ENCODE measurements around the gene SH3TC1. TPM values are rescaled to one million over a fixed set of nuclear protein-coding genes. Genes with fewer than 3 reads are reported as not detected.

Gene SH3TC1
- total and polyA plus RNA-seq, 5 experiments from 2014 or later = 3.7 to 17.4 (median 6.5) TPM

- POLR2A ChIA-PET = no interaction called here
- H3K27ac Mint-ChIP-seq = no peak overlapping the region
- peaks cover 0 to 3% (median 0%) of the 10 kb centered on the region in 5 donors for H3K27me3 Mint-ChIP-seq
Measured at GRCh38 chr4:8280876-8281440, 81.9 kb downstream of the SH3TC1 start.

DNA sequence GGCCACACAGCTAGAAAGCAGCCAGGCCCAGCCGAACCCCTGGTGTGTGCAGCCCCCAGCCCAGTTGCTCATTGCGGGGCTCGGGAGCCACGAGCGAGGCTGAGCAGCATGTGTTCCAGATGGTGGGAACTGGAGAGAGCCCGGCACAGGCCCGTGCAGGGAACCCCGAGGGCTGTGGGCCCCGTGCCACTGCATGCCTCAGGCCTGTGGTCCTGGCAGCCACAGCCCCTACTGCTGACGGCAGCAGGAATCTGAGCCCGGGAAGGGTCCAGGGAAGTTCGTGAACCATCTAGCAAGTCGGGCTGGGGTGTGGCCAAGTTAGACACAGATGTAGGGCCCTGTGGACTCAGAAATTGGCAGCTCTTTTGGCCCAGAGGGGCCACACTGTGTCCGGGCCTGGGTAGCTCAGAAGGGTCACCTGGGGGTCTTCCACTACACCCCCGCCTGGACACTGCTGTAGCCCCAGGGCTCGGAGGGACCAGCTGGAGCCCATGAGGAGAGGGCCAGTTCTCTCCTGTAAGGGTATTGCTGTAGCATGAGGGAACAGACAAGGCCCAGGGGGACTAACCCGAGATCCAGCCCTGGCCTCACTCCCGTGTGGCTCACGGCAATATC, 82.5 kb downstream of the SH3TC1 start:
- DNase-seq = peak in 1 of 10 donors; percentile 24
- ATAC-seq = no peak
- H3K36me3 Mint-ChIP-seq = no peaks in the 10 kb centered on the region
- H3K27me3 Mint-ChIP-seq = no peaks in the 10 kb centered on the region
- POLR2A ChIA-PET = no interaction called here
- H3K4me3 Mint-ChIP-seq = no peak overlapping the region
- H3K27ac Mint-ChIP-seq = no peak overlapping the region
- peaks cover 0 to 7% (median 4%) of the 10 kb centered on the region in 4 donors for H3K4me1 Mint-ChIP-seq
- H3K9me3 Mint-ChIP-seq = no peaks in the 10 kb centered on the region

More at GRCh38 chr4:8280876-8281440, 81.9 kb downstream of the SH3TC1 start:
- Mint-ChIP-seq H3K36me3 (no peaks in the 10 kb centered on the region), H3K4me3 (no peak overlapping the region), H3K4me1 (peaks cover 0 to 7% (median 5%) of the 10 kb centered on the region in 4 donors), H3K9me3 (no peaks in the 10 kb centered on the region)
- DNase-seq (peak in 1 of 10 donors; percentile 52), ATAC-seq (no peak)

GRCh38 chr4:8282134-8282641, 83.1 kb downstream of the SH3TC1 start:
- Mint-ChIP-seq H3K9me3 (no peaks in the 10 kb centered on the region), H3K36me3 (no peaks in the 10 kb centered on the region)
- ATAC-seq = no peak

GRCh38 chr4:8282742-8283141, 83.7 kb downstream of the SH3TC1 start:
- no peaks in the 10 kb centered on the region for H3K36me3 Mint-ChIP-seq
- H3K27ac Mint-ChIP-seq = no peak overlapping the region
- no peak overlapping the region for H3K4me3 Mint-ChIP-seq
- POLR2A ChIA-PET = no interaction called here
- no peaks in the 10 kb centered on the region for H3K27me3 Mint-ChIP-seq
- no peaks in the 10 kb centered on the region for H3K9me3 Mint-ChIP-seq
- no peak for ATAC-seq
- H3K4me1 Mint-ChIP-seq = peaks cover 0 to 7% (median 4%) of the 10 kb centered on the region in 4 donors
- DNase-seq = peak in 1 of 10 donors; percentile 47

More at GRCh38 chr4:8282134-8282641, 83.1 kb downstream of the SH3TC1 start:
- H3K27ac Mint-ChIP-seq = no peak overlapping the region
- H3K4me1 Mint-ChIP-seq = peaks cover 0 to 7% (median 4%) of the 10 kb centered on the region in 4 donors
- DNase-seq = peak in 1 of 10 donors; percentile 46
- H3K27me3 Mint-ChIP-seq = no peaks in the 10 kb centered on the region
- H3K4me3 Mint-ChIP-seq = no peak overlapping the region
- POLR2A ChIA-PET = no interaction called here

DNA sequence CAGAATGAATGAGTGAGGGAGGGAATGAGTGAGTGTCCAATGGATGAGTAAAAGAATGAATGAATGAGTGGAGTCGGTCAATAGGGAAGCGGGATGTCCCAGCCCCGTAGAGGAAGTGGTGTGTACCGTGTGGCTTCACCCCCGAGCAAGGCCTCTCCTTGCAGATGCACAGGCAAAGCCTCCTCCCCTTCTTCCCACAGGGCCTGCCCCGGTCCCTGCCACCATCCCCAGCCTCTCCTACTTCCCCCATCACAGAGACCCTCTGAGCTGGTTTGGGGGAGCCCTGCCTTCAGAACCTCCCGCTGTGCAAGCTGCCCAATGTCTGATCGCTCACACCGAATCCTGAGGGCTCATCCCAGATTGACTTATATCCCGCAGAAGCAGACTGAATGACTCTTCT, 84.1 kb downstream of the SH3TC1 start:
- POLR2A ChIA-PET = no interaction called here
- ATAC-seq (no peak), DNase-seq (peak in 1 of 10 donors; percentile 31)
- Mint-ChIP-seq H3K9me3 (no peaks in the 10 kb centered on the region), H3K4me1 (peaks cover 0 to 7% (median 4%) of the 10 kb centered on the region in 4 donors), H3K36me3 (no peaks in the 10 kb centered on the region), H3K4me3 (no peak overlapping the region), H3K27me3 (no peaks in the 10 kb centered on the region), H3K27ac (no peak overlapping the region)

- H3K36me3 Mint-ChIP-seq = no peaks in the 10 kb centered on the region
- DNase-seq (peak in 1 of 10 donors; percentile 24), ATAC-seq (no peak)
- no peaks in the 10 kb centered on the region for H3K9me3 Mint-ChIP-seq
- H3K4me3 Mint-ChIP-seq = no peak overlapping the region
- H3K4me1 Mint-ChIP-seq = peaks cover 0 to 7% (median 4%) of the 10 kb centered on the region in 4 donors
- H3K27ac Mint-ChIP-seq = no peak overlapping the region
- POLR2A ChIA-PET = no interaction called here
- no peaks in the 10 kb centered on the region for H3K27me3 Mint-ChIP-seq
Measured at GRCh38 chr4:8283631-8284121, 84.6 kb downstream of the SH3TC1 start.

GRCh38 chr4:8284391-8284790, 85.3 kb downstream of the SH3TC1 start:
- no peaks in the 10 kb centered on the region for H3K36me3 Mint-ChIP-seq
- no peak overlapping the region for H3K4me3 Mint-ChIP-seq
- no peaks in the 10 kb centered on the region for H3K27me3 Mint-ChIP-seq
- H3K4me1 Mint-ChIP-seq = peaks cover 0 to 4% (median 1%) of the 10 kb centered on the region in 4 donors
- DNase-seq (no peak), ATAC-seq (no peak)
- no peak overlapping the region for H3K27ac Mint-ChIP-seq
- POLR2A ChIA-PET = no interaction called here
- H3K9me3 Mint-ChIP-seq = no peaks in the 10 kb centered on the region

- H3K9me3 Mint-ChIP-seq = no peaks in the 10 kb centered on the region
- no peak for DNase-seq
- POLR2A ChIA-PET = no interaction called here
- no peaks in the 10 kb centered on the region for H3K36me3 Mint-ChIP-seq
- H3K4me1 Mint-ChIP-seq = peaks cover 0 to 4% (median under 1%) of the 10 kb centered on the region in 4 donors
- no peaks in the 10 kb centered on the region for H3K27me3 Mint-ChIP-seq
- H3K4me3 Mint-ChIP-seq = no peak overlapping the region
- H3K27ac Mint-ChIP-seq = no peak overlapping the region
- no peak for ATAC-seq
Measured at GRCh38 chr4:8285143-8285975, 86.3 kb downstream of the SH3TC1 start.

GRCh38 chr4:8285976-8286718, 87.1 kb downstream of the SH3TC1 start:
- Mint-ChIP-seq H3K4me1 (peaks cover 0 to 4% (median under 1%) of the 10 kb centered on the region in 4 donors), H3K4me3 (no peak overlapping the region), H3K9me3 (no peaks in the 10 kb centered on the region), H3K27ac (no peak overlapping the region), H3K36me3 (no peaks in the 10 kb centered on the region), H3K27me3 (no peaks in the 10 kb centered on the region)
- POLR2A ChIA-PET = no interaction called here
- DNase-seq (peak in 1 of 10 donors; percentile 55), ATAC-seq (no peak)

DNA sequence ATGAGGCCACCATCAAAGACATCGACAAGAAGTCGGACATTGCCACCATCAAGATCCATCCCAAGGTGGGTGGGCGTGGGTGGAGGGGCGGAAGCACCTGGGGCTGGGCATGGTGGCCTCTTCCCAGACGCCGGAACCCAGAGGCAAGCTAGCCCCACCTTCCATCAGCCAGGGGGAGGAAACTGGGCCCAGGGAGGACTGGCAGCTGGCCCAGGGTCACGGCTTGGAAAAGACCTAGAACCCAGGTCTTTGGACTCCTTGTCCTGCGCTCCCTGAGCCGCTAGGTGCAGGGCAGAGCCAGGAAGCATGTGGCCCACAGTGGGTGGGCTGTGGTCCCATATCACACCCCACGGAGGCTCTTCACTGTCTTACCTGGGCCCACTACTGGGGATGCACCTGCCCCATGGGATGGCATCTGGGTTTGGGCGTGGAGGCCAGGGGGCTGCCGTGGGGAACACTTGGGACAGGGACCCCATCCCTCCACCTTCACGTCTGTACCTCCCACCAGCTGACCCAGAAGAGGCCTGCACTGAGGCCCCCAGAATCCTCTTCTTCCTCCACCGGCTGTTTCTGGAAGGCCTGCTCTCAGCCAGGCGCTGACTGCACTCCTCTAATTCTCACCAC, 87.7 kb downstream of the SH3TC1 start:
- Mint-ChIP-seq H3K36me3 (no peaks in the 10 kb centered on the region), H3K4me1 (peaks cover 0 to 4% (median under 1%) of the 10 kb centered on the region in 4 donors), H3K9me3 (no peaks in the 10 kb centered on the region), H3K27me3 (no peaks in the 10 kb centered on the region), H3K4me3 (no peak overlapping the region), H3K27ac (no peak overlapping the region)
- DNase-seq (peak in 1 of 10 donors; percentile 41), ATAC-seq (no peak)
- POLR2A ChIA-PET = no interaction called here

DNA sequence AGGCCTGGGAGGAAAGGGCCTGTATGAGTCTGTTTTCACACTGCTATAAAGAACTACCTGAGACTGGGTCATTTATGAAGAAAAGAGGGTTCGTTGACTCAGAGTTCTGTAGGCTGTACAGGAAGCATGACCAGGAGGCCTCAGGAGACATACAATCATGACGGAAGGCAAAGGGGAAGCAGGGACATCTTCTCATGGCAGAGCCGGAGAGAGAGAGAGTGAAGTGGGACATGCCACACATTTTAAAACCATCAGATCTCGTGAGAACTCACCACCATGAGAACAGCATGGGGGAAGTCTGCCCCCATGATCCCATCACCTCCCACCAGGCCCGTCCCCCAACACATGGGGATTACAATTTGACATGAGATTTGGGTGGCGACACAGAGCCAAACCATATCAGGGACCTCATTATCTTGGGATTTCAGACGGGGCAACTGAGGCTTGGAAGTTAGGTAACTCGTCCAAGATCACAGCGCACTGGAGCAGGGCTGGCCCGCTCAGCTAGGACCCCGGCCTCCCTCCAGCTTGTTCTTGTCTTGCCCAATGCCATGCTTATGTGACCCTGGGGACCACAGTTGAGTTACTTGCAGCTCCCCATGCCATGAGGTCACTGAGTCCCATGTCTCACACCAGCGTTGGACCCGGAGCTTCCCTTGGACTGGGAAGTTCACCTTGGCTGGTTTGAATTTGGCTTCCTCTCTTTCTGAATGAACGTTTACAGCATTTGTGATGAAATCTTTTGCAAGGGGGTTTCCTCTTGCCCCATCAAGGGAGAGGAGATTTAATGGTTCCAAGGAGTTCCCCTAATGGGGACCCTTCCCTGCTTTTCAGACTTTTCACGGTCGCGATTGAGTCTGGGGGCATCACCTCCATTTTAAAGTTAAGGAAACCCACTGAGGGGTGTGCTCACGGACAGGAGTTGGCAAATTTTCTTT, 88.5 kb downstream of the SH3TC1 start:
- POLR2A ChIA-PET = no interaction called here
- Mint-ChIP-seq H3K36me3 (no peaks in the 10 kb centered on the region), H3K9me3 (no peaks in the 10 kb centered on the region), H3K27ac (no peak overlapping the region), H3K27me3 (no peaks in the 10 kb centered on the region), H3K4me3 (no peak overlapping the region), H3K4me1 (peaks cover 0 to 3% (median under 1%) of the 10 kb centered on the region in 4 donors)
- DNase-seq (peak in 1 of 10 donors; percentile 21), ATAC-seq (no peak)

Data from naive thymus-derived CD8-positive, alpha-beta T cell (primary cell).